Measurements from ENCODE around the gene LEMD1.

DNA sequence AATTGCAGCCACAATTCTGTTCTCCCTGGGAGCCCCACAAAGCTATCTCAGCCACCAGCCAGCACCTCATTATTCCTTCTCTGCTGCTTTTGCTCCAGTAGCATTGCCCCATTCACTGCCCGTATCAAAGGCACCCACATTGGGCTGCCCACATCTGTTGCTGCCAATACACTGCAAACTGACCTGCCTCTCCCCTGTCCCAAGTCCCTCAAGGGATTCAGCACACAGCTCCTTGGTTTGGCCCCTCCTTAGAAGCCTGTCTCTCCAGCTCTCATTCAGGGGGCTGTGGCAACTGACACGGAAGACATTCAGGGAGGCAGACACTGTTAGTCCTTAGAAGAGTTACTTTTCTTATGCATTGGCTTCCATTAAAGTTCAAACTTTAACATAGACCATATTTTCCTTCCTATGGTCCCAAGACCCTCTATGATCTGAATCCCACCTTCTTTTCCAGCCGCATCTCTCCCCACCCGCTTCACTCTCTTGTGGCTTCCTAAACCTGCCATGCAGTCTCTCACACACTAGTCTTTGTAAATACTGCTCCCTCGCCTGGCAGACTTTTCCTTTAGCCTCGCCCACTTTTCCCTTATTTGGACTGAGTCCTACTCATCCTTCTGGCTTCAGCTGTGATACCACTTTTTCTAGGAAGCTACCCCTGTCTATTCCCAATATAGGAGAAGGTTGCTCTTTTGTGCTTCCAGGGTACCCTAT, 45.9 kb downstream of the LEMD1 start:
- TF ChIP-seq, protein P1, sequence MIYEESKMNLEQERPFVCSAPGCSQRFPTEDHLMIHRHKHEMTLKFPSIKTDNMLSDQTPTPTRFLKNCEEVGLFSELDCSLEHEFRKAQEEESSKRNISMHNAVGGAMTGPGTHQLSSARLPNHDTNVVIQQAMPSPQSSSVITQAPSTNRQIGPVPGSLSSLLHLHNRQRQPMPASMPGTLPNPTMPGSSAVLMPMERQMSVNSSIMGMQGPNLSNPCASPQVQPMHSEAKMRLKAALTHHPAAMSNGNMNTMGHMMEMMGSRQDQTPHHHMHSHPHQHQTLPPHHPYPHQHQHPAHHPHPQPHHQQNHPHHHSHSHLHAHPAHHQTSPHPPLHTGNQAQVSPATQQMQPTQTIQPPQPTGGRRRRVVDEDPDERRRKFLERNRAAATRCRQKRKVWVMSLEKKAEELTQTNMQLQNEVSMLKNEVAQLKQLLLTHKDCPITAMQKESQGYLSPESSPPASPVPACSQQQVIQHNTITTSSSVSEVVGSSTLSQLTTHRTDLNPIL (CRISPR knock-in tag; IDR thresholded peaks at IDR 0.05; ENCODE audit: low read depth), result no peak
- TF ChIP-seq SNAI2 (CRISPR knock-in tag; IDR thresholded peaks at IDR 0.05) (no peak), ARNTL (CRISPR knock-in tag; IDR thresholded peaks at IDR 0.05; ENCODE audit: borderline replicate concordance, low read depth) (no peak), ZNF8 (CRISPR knock-in tag; IDR thresholded peaks at IDR 0.05) (no peak), ISL1 (CRISPR knock-in tag; IDR thresholded peaks at IDR 0.05) (no peak)
- TF ChIP-seq, protein P2, sequence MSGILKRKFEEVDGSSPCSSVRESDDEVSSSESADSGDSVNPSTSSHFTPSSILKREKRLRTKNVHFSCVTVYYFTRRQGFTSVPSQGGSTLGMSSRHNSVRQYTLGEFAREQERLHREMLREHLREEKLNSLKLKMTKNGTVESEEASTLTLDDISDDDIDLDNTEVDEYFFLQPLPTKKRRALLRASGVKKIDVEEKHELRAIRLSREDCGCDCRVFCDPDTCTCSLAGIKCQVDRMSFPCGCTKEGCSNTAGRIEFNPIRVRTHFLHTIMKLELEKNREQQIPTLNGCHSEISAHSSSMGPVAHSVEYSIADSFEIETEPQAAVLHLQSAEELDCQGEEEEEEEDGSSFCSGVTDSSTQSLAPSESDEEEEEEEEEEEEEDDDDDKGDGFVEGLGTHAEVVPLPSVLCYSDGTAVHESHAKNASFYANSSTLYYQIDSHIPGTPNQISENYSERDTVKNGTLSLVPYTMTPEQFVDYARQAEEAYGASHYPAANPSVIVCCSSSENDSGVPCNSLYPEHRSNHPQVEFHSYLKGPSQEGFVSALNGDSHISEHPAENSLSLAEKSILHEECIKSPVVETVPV (CRISPR knock-in tag; IDR thresholded peaks at IDR 0.05), result no peak
- TF ChIP-seq, protein P3, sequence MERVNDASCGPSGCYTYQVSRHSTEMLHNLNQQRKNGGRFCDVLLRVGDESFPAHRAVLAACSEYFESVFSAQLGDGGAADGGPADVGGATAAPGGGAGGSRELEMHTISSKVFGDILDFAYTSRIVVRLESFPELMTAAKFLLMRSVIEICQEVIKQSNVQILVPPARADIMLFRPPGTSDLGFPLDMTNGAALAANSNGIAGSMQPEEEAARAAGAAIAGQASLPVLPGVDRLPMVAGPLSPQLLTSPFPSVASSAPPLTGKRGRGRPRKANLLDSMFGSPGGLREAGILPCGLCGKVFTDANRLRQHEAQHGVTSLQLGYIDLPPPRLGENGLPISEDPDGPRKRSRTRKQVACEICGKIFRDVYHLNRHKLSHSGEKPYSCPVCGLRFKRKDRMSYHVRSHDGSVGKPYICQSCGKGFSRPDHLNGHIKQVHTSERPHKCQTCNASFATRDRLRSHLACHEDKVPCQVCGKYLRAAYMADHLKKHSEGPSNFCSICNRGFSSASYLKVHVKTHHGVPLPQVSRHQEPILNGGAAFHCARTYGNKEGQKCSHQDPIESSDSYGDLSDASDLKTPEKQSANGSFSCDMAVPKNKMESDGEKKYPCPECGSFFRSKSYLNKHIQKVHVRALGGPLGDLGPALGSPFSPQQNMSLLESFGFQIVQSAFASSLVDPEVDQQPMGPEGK (CRISPR knock-in tag; IDR thresholded peaks at IDR 0.05; ENCODE audit: borderline replicate concordance), result no peak

Data from SK-N-SH treated with all-trans-retinoic acid at 6 μM for 48 hours (cell line).